ENCODE measurements around the gene ITSN1.

ITSN1 gene

GRCh38 chr21:33642896-33643657, 776 bp downstream of the ITSN1 start:
- H3K27me3 ChIP-seq (replicated peaks): no peaks in the 10 kb centered on the region
- DNase-seq: no peak
- TF ChIP-seq, protein P1, sequence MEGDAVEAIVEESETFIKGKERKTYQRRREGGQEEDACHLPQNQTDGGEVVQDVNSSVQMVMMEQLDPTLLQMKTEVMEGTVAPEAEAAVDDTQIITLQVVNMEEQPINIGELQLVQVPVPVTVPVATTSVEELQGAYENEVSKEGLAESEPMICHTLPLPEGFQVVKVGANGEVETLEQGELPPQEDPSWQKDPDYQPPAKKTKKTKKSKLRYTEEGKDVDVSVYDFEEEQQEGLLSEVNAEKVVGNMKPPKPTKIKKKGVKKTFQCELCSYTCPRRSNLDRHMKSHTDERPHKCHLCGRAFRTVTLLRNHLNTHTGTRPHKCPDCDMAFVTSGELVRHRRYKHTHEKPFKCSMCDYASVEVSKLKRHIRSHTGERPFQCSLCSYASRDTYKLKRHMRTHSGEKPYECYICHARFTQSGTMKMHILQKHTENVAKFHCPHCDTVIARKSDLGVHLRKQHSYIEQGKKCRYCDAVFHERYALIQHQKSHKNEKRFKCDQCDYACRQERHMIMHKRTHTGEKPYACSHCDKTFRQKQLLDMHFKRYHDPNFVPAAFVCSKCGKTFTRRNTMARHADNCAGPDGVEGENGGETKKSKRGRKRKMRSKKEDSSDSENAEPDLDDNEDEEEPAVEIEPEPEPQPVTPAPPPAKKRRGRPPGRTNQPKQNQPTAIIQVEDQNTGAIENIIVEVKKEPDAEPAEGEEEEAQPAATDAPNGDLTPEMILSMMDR (IDR thresholded peaks at IDR 0.05; ENCODE audit: low read depth, low read length, missing control alignments): no peak
- no peaks in the 10 kb centered on the region for H3K36me3 ChIP-seq (replicated peaks)
- peak overlapping the region; percentile 76 for H3K4me3 ChIP-seq (ENCODE audit: low read depth, low read length)
- peak overlapping the region; percentile 51 for H3K27ac ChIP-seq
- in situ Hi-C loops (cut with HindIII; ENCODE audit: low pct_ligation_motif_present, low sequenced_read_pairs): no loop called here

DNA sequence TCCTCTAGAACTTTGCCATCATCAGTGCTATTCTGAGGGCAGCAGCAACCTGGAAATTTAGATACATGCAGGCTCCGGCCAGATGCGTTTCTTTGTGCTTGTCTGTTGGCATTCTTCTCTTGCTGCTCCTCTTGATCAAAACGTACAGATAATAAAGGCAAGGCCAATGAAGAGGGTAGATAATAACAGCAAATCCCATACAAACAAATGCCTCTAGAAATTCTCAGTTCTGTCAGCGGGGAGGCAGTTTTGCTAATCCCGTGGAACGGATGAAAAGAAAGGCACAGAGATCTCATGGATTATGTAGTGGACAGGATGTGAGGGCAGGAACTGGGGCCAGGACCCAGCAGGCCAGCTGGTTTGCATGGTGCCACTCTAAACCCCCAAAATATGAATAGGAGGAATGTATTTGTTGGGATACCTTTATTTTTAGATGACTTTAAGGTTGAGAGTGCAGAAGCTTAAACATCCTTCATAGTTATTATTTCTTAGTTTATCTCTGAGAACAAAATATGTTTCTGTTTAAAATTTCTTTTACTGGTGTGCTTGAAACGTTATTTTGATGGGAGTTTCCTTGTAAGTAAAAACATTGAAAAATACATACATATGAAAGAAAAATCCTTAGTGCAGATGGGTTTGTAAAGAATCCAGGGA, 1.5 kb downstream of the ITSN1 start:
- TF ChIP-seq, protein P1 (IDR thresholded peaks at IDR 0.05; ENCODE audit: low read depth, low read length, missing control alignments): no peak
- Histone ChIP-seq H3K36me3 (replicated peaks) (no peaks in the 10 kb centered on the region), H3K27ac (peak overlapping the region; percentile 47), H3K27me3 (replicated peaks) (no peaks in the 10 kb centered on the region), H3K4me3 (ENCODE audit: low read depth, low read length) (peak overlapping the region; percentile 76)
- no peak for DNase-seq
- in situ Hi-C loops (cut with HindIII; ENCODE audit: low pct_ligation_motif_present, low sequenced_read_pairs): no loop called here

DNA sequence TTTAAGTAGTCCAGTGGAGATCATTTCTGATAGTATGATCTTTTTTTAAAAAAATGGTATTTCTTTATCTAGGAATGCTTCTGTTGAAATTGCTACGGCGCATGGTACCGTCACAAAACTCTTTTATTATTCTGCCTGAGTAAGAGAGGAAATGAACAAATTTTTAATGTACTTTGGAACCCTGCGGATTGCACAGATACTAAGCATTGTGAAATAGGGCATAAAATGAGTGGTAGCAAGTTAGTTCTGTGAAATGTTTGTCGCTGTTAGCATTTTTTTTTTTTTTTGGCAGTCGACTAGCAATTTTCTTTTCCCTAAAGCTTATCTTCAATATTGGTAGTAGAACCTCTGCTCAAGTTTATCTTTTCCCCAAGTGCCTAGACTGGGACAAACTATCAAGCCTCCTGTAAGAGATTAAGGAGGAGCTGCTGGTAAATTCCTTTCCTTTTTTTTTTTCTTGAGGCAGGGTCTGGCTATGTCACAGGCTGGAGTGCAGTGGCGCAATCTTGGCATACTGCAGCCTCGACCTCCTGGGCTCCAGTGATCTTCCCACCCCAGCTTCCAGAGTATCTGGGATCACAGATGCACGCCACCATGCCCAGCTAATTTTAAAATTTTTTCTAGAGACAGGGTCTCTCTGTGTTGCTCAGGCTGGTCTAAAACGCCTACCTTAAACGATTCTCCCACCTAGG, 2.2 kb downstream of the ITSN1 start:
- peak overlapping the region; percentile 76 for H3K4me3 ChIP-seq (ENCODE audit: low read depth, low read length)
- in situ Hi-C loops (cut with HindIII; ENCODE audit: low pct_ligation_motif_present, low sequenced_read_pairs): no loop called here
- peak overlapping the region; percentile 47 for H3K27ac ChIP-seq

GRCh38 chr21:33645730-33646129, 3.4 kb downstream of the ITSN1 start:
- H3K27me3 ChIP-seq (replicated peaks): no peaks in the 10 kb centered on the region
- in situ Hi-C loops (cut with HindIII; ENCODE audit: low pct_ligation_motif_present, low sequenced_read_pairs): no loop called here
- H3K4me3 ChIP-seq (ENCODE audit: low read depth, low read length): no peak overlapping the region
- no peaks in the 10 kb centered on the region for H3K36me3 ChIP-seq (replicated peaks)
- TF ChIP-seq, protein P1 (IDR thresholded peaks at IDR 0.05; ENCODE audit: low read depth, low read length, missing control alignments): no peak
- DNase-seq: no peak
- H3K27ac ChIP-seq: no peak overlapping the region

More for the DNA sequence above, 2.2 kb downstream of the ITSN1 start:
- peak; percentile 47 for DNase-seq
- no peaks in the 10 kb centered on the region for H3K27me3 ChIP-seq (replicated peaks)
- TF ChIP-seq, protein P1 (IDR thresholded peaks at IDR 0.05; ENCODE audit: low read depth, low read length, missing control alignments): no peak
- H3K36me3 ChIP-seq (replicated peaks): no peaks in the 10 kb centered on the region

- DNase-seq: no peak
- H3K36me3 ChIP-seq (replicated peaks): no peaks in the 10 kb centered on the region
- TF ChIP-seq, protein P1 (IDR thresholded peaks at IDR 0.05; ENCODE audit: low read depth, low read length, missing control alignments): no peak
- H3K4me3 ChIP-seq (ENCODE audit: low read depth, low read length): no peak overlapping the region
- no peak overlapping the region for H3K27ac ChIP-seq
- in situ Hi-C loops (cut with HindIII; ENCODE audit: low pct_ligation_motif_present, low sequenced_read_pairs): no loop called here
- H3K27me3 ChIP-seq (replicated peaks): no peaks in the 10 kb centered on the region
Measured at GRCh38 chr21:33647587-33647986, 5.3 kb downstream of the ITSN1 start.
